Measurements from ENCODE around the gene SYDE2. TPM values are rescaled to one million over a fixed set of nuclear protein-coding genes. Genes with fewer than 3 reads are reported as not detected.

Gene SYDE2
- total RNA-seq, 3 donors from 2014 or later: 9.0 to 42.1 (median 9.9) TPM

DNA sequence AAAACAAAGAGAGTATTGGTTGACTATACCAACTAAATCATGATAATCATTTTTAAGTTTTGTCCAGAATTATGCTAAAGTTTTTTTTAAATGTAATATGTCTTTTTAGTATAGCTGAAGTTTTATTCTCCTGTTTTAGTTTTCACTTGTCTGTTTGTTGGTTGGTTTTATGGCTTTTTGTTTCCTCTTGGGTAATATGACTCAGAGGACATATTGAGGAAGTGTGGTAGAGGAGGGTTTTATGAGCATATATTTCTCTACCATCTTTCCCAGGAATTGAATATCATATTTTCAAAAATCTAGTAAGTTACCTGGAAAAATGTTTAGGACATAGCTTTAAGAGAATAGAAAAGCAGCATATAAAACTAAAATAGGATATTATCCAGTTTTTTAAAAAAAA, 84.0 kb downstream of the SYDE2 start:
- intact Hi-C loops (cut with DNase I, micrococcal nuclease): no loop called here
- no peaks in the 10 kb centered on the region for H3K36me3 ChIP-seq (ENCODE audit: low read depth)
- TF ChIP-seq, protein P1, sequence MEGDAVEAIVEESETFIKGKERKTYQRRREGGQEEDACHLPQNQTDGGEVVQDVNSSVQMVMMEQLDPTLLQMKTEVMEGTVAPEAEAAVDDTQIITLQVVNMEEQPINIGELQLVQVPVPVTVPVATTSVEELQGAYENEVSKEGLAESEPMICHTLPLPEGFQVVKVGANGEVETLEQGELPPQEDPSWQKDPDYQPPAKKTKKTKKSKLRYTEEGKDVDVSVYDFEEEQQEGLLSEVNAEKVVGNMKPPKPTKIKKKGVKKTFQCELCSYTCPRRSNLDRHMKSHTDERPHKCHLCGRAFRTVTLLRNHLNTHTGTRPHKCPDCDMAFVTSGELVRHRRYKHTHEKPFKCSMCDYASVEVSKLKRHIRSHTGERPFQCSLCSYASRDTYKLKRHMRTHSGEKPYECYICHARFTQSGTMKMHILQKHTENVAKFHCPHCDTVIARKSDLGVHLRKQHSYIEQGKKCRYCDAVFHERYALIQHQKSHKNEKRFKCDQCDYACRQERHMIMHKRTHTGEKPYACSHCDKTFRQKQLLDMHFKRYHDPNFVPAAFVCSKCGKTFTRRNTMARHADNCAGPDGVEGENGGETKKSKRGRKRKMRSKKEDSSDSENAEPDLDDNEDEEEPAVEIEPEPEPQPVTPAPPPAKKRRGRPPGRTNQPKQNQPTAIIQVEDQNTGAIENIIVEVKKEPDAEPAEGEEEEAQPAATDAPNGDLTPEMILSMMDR (IDR thresholded peaks at IDR 0.05): no peak
- peak; percentile 90 for ATAC-seq
- H3K4me3 ChIP-seq: no peak overlapping the region
- H3K9me3 ChIP-seq: no peaks in the 10 kb centered on the region
- peaks cover 4% of the 10 kb centered on the region for H3K4me1 ChIP-seq (ENCODE audit: low read depth)
- DNase-seq: no peak

- no peak overlapping the region for H3K4me3 ChIP-seq
- H3K36me3 ChIP-seq (ENCODE audit: low read depth): no peaks in the 10 kb centered on the region
- TF ChIP-seq, protein P1 (IDR thresholded peaks at IDR 0.05): no peak
- ATAC-seq (peak; percentile 86), DNase-seq (no peak)
- H3K9me3 ChIP-seq: no peaks in the 10 kb centered on the region
- intact Hi-C loops (cut with DNase I, micrococcal nuclease): no loop called here
- peaks cover 4% of the 10 kb centered on the region for H3K4me1 ChIP-seq (ENCODE audit: low read depth)
These were observed 84.9 kb downstream of the SYDE2 start for GRCh38 chr1:85115933-85116332.

GRCh38 chr1:85111695-85112094, 89.1 kb downstream of the SYDE2 start:
- intact Hi-C loops (cut with DNase I, micrococcal nuclease): loop anchor here in 1 of 2 donors (5.0 kb wide), 1 partner anchor 146 kb away; the partner anchor contains the start of gene C1orf52
- H3K36me3 ChIP-seq (ENCODE audit: low read depth): no peaks in the 10 kb centered on the region
- TF ChIP-seq, protein P1 (IDR thresholded peaks at IDR 0.05): no peak
- no peaks in the 10 kb centered on the region for H3K9me3 ChIP-seq
- no peak for DNase-seq
- peaks cover 4% of the 10 kb centered on the region for H3K4me1 ChIP-seq (ENCODE audit: low read depth)
- ATAC-seq: peak; percentile 32
- H3K4me3 ChIP-seq: no peak overlapping the region

GRCh38 chr1:85109475-85109874, 91.3 kb downstream of the SYDE2 start:
- intact Hi-C loops (cut with DNase I, micrococcal nuclease): loop anchor here in 1 of 2 donors (5.0 to 10.0 kb wide), 2 partner anchors 143 to 165 kb away; no protein-coding TSS in a partner anchor

More at GRCh38 chr1:85109475-85109874, 91.3 kb downstream of the SYDE2 start:
- DNase-seq (peak in 2 of 3 donors; percentile 60 to 63), ATAC-seq (peak; percentile 94)
- H3K36me3 ChIP-seq (ENCODE audit: low read depth): no peaks in the 10 kb centered on the region
- no peaks in the 10 kb centered on the region for H3K4me1 ChIP-seq (ENCODE audit: low read depth)
- H3K9me3 ChIP-seq: no peaks in the 10 kb centered on the region
- TF ChIP-seq, protein P1 (IDR thresholded peaks at IDR 0.05): peak; percentile 69
- H3K4me3 ChIP-seq: no peak overlapping the region

Small RNA genes within 50 kb of the gene (microRNA-seq; reads per million reads assigned to microRNA genes)
- 2.6 reads per million, percentile 8 among the genes with 10 or more reads in this experiment for gene MIR4423

Other genes with a start within 250 kb of the SYDE2 start
- 100 to 1,000 TPM in 1 of 3 donors, 10 to 100 TPM in 2; 10.8 to 101 (median 66.2) TPM for gene MCOLN2, start 203.9 kb downstream of the SYDE2 start, total RNA-seq
- 1 to 10 TPM in 2 of 3 donors, under 1 TPM in 1; 0.80 to 2.3 (median 2.2) TPM for gene MCOLN3, start 152.5 kb downstream of the SYDE2 start, total RNA-seq
- 10 to 100 TPM; 17.4 to 24.7 (median 19.2) TPM for gene C1orf52, start 58.6 kb upstream of the SYDE2 start, total RNA-seq
- gene BCL10, start 75.6 kb upstream of the SYDE2 start, total RNA-seq: 100 to 1,000 TPM in 2 of 3 donors, 10 to 100 TPM in 1; 63.5 to 128 (median 121) TPM

Measured in mucosa of descending colon (tissue), 3 donors.